SK-N-MC (cell line): ENCODE data around the gene RPGRIP1L.

ENCODE experiments used
- EZH2 ChIP-seq: fragments of 200-600 bp; sonication (generic); IDR thresholded peaks from one replicate; pipeline ENCODE4 v1.6.1; 2017; ENCODE audit warnings: antibody characterized with exemption
- FOXP2 ChIP-seq: optimal IDR thresholded peaks from 2 replicates; pipeline ENCODE3; 2011; ENCODE audit warnings: mild to moderate bottlenecking, moderate library complexity; ENCODE audit not compliant: insufficient read depth; ENCODE audit errors: extremely low read length, control extremely low read depth
- POLR2AphosphoS5 ChIP-seq: IDR thresholded peaks from 2 replicates; pipeline ENCODE4 v1.6.1; 2012; ENCODE audit warnings: mild to moderate bottlenecking, low read depth, low read length, borderline replicate concordance

GRCh38 chr16:53583401-53583800 lies 120.3 kb downstream of the RPGRIP1L start:
- TF ChIP-seq POLR2AphosphoS5 (no peak; the same call in 1 of the 2 replicates), EZH2 (no peak), FOXP2 (no peak)
